Neural cell (in vitro differentiated cells): ENCODE results near the gene OR8K3.

Experiments
- CTCF ChIP-seq: fragments of 450-650 bp; IDR thresholded peaks from 2 replicates; pipeline ENCODE4 v1.5.1; 2014; ENCODE audit warnings: antibody characterized with exemption, mild to moderate bottlenecking, moderate library complexity; ENCODE audit not compliant: poor library complexity, severe bottlenecking
- EP300 ChIP-seq: fragments of 450-650 bp; conservative IDR thresholded peaks from 2 replicates; pipeline ENCODE4 v1.6.1; 2014; ENCODE audit warnings: antibody characterized with exemption, mild to moderate bottlenecking, moderate library complexity; ENCODE audit not compliant: poor library complexity, severe bottlenecking
- EZH2 ChIP-seq: fragments of 200-600, 300-800 bp; shearing (Covaris generic), sonication (generic); IDR thresholded peaks from 2 replicates; pipeline ENCODE4 v1.6.1; 2014; ENCODE audit warnings: antibody characterized with exemption, low read length, borderline replicate concordance, mild to moderate bottlenecking; ENCODE audit not compliant: insufficient read depth, poor library complexity, severe bottlenecking
- MXI1 ChIP-seq: fragments of 450-650 bp; conservative IDR thresholded peaks from 2 replicates; pipeline ENCODE4 v1.6.1; 2014; ENCODE audit warnings: antibody characterized with exemption, mild to moderate bottlenecking; ENCODE audit not compliant: poor library complexity, severe bottlenecking
- POLR2AphosphoS5 ChIP-seq: IDR thresholded peaks from 2 replicates; pipeline ENCODE4 v1.6.1; 2012
- RAD21 ChIP-seq: fragments of 450-650 bp; conservative IDR thresholded peaks from 2 replicates; pipeline ENCODE4 v1.6.1; 2014; ENCODE audit warnings: antibody characterized with exemption, mild to moderate bottlenecking, moderate library complexity
- SMC3 ChIP-seq: fragments of 450-650 bp; conservative IDR thresholded peaks from 2 replicates; pipeline ENCODE4 v1.6.1; 2014; ENCODE audit warnings: antibody characterized with exemption, mild to moderate bottlenecking, moderate library complexity; ENCODE audit not compliant: poor library complexity
- TAF1 ChIP-seq: IDR thresholded peaks from 2 replicates; pipeline ENCODE4 v1.6.1; 2012; ENCODE audit warnings: low read depth
- TF ChIP-seq, protein P1 (sequence below): IDR thresholded peaks from 2 replicates; pipeline ENCODE4 v1.6.1; 2012; ENCODE audit warnings: borderline replicate concordance

DNA sequence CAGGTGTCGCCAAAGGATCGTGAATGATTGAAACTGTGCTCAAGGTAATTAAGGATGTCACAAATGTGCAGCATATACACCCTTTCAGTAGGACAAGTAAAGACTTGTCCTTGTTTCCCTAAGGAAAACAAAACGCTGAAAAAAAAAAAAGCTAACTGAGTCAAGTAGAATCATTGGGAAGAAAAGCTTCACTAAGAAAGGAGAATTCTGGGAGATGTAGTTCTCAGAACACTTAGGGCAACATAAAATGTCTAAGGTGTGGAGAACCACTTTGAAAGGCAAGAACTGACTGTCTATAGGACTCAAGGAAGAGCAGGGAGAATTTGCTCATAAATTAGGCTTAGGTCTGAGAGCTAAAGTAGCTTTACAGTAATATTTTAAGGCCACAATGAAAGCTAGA is 43.9 kb upstream of the OR8K3 start:
- no peak for TF ChIP-seq POLR2AphosphoS5
- TF ChIP-seq CTCF = no peak
- no peak for TF ChIP-seq SMC3
- TF ChIP-seq EP300 = no peak
- no peak for TF ChIP-seq EZH2
- no peak for TF ChIP-seq TAF1
- TF ChIP-seq RAD21 = no peak
- no peak for TF ChIP-seq MXI1
- TF ChIP-seq, protein P1, sequence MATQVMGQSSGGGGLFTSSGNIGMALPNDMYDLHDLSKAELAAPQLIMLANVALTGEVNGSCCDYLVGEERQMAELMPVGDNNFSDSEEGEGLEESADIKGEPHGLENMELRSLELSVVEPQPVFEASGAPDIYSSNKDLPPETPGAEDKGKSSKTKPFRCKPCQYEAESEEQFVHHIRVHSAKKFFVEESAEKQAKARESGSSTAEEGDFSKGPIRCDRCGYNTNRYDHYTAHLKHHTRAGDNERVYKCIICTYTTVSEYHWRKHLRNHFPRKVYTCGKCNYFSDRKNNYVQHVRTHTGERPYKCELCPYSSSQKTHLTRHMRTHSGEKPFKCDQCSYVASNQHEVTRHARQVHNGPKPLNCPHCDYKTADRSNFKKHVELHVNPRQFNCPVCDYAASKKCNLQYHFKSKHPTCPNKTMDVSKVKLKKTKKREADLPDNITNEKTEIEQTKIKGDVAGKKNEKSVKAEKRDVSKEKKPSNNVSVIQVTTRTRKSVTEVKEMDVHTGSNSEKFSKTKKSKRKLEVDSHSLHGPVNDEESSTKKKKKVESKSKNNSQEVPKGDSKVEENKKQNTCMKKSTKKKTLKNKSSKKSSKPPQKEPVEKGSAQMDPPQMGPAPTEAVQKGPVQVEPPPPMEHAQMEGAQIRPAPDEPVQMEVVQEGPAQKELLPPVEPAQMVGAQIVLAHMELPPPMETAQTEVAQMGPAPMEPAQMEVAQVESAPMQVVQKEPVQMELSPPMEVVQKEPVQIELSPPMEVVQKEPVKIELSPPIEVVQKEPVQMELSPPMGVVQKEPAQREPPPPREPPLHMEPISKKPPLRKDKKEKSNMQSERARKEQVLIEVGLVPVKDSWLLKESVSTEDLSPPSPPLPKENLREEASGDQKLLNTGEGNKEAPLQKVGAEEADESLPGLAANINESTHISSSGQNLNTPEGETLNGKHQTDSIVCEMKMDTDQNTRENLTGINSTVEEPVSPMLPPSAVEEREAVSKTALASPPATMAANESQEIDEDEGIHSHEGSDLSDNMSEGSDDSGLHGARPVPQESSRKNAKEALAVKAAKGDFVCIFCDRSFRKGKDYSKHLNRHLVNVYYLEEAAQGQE = no peak
